HG03108 (cell line): ENCODE results near the gene PSD2.

Experiments
- ATAC-seq: cut with Tn5 transposase; IDR thresholded peaks from one replicate; pipeline ENCODE4 v1.9.1; 2021; ENCODE audit warnings: moderate library complexity; ENCODE audit not compliant: unreplicated experiment

The PSD2 gene

DNA sequence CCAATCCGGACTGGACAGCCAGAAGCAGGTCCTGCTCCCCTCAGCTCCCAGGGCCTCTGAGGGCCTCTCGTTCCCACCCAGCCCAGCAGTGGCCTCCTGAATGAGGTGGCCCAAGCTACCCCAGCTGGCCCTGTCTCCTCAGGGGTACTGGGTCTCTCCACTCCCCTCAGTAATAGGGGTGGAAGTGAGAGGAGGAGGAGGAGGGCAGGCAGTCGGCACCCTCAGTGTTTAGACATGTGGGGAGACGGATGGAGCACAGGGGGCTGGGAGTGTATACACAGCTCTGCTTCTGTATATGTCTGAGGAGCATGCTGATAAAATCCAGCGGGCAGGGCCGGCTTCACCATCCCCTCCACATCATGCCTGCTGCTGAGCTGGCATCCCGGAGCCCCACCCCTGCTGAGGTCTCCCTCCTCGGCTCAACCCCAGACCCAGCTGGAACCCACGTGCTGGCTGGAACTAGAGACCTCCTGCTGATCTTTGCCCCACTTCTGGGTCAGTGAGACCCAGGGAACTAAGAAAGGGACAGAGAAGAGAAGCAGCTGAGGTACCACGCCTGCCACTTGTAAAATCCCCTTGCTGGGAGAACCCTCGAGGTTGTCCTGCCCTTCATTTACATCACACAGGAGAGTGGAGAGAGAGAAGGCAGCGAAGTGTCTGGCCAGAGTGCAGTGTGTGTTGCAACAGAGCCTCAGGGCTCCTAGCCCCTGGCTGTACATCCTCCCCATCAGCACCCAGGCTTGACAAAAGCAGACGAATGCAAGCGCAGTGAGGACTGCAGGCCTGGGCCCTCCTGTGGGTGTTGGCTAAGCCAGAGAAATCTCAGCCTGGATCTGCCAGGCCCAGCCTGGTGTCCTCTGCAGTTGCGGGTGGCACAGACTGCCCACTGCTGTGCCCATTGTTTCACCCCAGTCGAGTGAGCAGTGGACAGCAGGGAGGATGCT lies 77.5 kb downstream of the PSD2 start:
- no peak for ATAC-seq

DNA sequence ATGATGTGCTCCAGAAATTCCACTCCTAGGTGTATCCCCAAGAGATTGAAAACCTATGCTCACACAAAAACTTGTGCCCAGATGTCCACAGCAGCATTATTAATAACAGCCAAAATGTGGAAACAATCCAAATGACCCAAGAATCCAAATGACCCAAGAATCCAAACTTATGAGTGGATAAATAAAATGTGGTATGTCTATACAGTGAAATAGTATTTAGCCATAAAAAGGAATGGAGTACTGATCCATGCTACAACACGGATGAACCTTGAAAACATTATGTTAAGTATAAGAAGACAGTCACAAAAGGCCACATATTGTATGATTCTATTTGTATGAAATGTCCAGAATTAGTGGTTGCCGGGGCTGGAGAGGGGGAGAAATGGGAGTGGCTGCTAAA lies 80.3 kb downstream of the PSD2 start:
- no peak for ATAC-seq

DNA sequence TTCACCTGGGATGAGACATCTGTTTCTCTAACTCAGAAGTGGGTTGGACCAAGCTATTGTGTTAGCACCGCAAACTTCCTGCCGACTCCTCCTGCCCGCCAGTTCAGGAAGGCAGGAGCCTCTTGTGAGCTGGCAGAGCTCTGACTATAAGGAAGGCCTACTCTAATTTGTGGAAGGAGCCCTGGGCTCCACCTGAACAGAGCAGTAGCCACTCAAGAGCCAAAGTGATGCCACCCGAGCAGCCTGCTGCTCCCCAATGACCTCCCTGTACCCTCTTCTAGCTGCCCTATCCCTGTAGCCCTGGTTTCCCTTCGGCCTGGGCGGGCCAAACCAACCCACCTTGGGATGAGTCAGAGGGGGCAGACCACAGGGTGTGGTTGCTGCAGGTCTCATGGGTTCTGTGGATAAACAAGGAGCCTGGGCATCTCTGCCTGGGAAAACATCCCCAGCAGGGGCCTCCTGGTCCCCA lies 81.6 kb downstream of the PSD2 start:
- ATAC-seq: no peak

DNA sequence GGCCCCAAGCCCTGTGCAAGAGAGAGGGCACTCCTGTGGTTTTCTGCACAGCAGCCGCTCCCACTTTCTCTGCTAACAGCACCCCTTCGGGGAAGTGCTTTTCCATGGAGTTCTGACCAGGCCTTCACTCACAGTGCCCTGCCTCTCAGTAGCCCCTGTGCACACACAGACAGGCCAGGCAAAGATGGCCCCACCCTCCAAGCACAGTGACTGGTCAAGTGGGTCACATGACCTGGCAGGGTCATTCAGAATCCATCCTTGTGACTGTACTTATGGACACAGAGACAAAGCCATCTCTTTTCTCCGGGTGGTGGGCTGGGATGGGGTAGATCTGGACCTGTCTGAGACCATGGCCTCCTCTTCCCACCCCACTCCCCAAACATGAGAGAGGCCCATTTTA lies 82.5 kb downstream of the PSD2 start:
- no peak for ATAC-seq

DNA sequence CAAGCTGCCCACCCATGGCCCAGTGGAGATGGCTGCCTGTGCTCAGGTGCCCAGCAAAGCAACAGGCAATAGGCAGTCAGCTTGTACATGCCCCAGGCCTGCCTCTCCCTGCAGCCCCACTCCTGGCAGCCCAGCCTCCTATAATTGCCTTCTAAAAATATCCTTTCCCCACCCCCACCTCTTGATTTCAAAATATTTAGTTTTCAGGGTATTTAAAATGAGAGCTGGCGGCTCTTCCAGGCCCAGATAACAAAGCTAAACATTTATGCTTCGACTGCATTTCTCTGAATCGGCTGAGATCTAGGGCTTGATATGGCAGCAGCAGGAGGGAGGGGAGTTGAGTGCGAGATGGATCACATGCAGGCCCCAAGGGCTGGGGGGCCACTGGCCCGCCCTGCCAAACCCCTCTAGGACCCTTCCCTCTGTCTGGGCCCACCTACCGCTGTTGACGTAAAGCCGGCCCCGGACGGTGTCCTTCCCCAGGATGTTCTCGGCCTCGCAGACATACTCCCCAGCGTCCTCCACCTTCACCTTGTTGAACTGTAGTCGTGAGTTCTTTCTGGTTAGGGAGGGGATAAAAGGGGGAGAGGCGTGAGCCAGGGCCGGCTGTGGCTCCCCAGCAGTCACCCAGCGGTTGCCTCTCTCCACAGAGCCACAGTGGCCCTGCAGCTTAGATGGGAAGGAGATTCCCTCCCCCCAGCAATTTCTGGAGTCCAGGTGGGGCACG lies 85.0 kb downstream of the PSD2 start:
- no peak for ATAC-seq

DNA sequence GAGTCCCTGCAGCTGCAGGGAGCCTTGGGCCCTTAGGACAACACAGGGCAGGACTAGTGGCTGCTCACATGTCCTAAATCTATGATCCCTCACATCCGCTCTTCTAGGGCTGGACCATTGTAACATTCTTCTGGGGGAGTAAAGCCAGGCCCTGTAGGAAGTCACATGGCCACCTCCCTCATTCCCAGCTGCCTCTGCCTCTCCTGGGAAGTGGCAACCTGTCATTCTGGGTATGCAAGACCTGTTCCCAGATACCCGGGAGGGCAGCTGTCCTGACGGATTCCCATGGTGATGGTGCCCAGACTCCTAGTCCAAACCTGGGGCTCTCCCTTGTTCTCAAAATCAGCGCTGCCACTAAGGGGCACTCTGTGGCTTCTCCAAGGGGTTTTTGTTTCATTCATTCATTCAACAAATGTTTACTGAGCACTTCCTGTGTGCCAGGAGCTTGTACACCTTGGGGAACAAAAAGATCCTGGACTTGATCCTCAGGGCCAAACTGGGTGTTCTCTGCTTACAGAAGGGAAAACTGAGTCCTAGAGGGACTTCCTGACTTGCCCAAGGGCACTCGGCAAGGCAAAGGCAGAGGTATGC lies 85.6 kb downstream of the PSD2 start:
- ATAC-seq: no peak

DNA sequence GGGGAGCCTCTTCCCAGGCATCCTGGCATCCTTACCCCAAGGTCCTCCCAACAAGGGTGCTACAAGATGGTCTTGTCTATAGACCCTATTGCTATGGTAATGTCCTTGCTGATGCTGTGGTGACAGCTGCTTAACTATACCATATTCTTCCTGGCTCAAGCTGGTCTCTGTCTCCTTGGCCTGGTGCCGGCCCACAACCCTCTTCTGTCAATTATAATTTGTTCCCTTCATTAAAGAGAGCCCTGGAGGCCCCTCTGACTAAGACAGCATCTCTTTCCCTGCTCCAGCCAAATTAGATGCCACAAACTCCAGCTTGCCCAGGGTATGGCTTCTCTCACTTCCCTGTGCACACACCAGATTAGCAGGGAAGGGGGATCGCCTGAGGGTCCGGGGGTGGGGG lies 86.7 kb downstream of the PSD2 start:
- ATAC-seq: no peak

DNA sequence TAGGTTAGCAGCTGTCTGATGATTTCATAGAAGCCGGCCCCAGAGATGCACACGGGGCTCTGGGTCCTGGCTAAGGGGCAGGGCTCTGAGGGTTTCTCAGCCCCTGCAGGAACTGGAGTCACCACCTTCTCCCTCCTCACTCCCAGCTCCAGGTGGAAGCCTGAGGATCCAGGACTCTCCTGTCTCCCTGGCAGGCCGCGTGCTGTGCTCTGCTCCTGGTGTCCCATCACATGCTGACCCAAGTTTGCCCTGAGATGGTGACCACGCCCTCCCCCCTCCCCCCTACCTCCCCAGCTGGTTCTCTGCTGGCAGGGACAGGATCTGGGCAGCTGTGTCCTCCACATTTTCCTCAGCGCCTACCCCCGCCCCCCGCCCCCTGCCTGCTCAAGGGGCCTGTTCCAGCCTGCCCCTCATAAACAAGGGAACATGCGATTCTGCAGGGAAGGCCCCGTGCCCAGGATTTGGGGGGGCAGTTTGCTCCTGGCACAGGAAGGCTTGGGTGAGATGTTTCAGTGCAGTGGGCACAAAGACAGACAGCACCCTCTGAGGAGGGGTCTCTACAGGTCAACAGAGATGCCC lies 87.4 kb downstream of the PSD2 start:
- no peak for ATAC-seq

DNA sequence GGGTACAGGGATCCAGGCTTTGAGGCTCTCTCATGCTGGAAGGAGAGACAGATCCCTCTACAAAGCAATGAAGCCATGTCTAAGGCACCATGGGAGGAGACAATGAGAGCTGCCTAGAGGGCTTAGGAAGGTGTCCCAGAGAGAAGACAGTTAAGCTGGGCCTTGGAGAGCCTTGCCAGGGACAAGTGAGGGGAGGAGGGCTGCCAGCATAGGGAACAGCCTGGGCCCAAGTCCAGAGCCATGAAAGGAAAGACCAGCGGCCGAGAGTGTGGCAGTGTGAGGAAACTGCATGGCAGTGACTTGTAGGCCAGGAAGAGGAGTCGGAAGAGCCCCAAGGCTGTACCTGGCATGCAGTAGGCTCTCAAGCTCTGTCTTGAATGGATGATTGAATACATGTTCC lies 88.5 kb downstream of the PSD2 start:
- ATAC-seq: no peak

DNA sequence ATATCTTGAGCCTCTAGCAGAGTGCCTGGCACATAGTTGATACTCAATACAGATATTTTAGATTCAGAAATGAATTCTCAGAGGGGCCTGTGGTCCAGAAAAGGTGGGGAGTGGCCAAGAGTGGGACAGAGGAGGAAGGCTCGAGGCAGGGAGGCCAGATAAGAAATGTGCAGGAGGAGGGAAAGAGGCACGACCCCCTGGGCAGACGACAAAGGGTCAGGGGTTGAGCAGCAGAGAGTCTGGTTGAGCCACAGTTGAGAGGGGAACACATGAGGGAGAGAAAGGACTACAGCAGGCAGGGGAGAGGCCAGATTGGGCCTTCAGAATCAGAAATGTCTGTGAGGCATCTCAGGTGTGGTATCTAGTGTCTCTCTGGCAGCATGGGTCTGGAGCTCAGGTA lies 89.1 kb downstream of the PSD2 start:
- ATAC-seq: no peak

DNA sequence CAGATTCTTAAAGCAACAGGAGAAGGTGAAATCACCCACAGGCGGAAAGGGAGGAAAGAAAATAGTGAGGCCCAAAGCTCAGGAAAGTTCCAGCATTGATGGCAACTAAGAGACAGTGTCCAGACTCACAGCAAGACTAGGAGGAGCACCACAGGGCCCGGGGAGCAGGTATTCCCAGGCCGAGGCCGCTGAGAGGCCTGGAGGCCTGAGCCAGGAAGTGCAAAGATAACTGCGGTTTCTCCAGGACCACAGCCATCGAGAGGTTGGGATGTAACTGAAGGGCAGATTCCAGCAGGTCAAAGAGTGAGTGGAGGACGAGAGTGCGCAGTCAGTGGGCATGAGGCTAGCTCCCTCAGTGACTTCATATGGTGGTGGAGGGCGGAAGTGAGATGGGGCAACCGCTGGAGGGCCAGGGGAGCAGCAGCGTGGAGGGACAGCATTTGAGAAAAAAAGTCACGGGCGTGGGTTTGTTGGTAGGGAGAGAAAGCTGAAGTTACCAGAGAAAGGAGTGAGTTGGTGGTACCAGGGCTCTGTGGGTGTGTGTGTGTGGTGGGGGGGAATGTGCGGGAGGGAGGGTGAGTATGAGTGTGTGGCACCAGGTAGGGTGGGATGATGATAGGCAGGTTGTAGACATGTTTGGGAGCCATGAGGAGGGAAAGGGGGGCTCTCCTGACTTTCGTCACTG lies 89.7 kb downstream of the PSD2 start:
- ATAC-seq: no peak

DNA sequence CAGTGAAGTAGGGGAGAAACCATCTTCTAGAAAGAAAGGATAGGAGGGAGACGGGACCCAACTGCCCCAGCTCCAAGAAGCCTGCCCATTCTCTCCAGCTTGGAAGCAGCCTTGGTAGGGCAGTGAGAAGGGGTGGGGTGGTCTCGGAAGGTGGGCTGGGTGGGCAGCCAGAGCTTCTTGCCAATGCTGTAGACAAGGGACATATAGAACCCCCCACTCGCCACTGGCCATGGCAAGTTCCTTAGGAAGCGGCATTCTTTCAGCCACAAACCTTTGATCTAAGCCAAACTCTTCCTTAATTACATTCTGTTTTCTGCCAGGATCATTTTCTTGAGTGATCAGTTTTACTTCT lies 90.2 kb downstream of the PSD2 start:
- no peak for ATAC-seq

DNA sequence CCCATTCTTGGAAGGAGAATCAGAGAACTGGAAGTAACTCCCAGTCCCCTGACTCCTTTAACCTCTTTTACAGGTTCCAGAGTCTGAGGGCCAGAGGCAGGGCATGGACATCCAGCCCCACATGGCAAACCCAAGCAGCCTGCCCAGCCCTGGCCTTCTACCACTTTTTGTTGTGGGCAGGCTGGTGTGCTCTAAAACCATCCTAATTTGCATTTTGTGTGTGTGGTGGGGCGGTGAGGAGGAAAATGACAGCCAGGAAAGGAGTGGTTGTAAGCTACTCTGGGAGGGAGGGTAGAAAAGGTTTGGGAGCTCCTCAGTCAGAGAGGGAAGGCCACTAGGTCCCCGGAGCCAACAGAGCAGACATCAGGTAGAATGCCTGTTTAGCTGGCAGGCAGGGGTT lies 90.6 kb downstream of the PSD2 start:
- no peak for ATAC-seq

DNA sequence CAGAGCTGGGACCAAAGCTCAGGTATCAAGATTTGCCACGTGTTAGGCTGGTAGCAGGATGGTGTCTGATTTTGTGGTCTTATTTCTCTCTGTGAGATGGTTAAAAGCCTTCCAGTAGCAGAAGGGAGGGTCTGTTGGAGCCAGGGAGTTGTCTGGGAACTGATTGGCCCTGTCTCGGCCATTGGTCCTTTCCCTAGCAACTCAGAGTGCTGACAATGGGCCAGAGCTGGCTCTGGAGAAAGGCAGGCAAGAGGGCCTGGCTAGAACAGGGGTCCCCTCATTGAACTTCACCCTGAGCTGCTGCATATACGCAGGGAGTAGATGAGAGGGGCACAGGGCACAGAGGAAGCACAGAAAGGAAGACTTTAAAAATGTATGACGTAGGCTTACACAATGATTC lies 92.8 kb downstream of the PSD2 start:
- ATAC-seq: no peak

DNA sequence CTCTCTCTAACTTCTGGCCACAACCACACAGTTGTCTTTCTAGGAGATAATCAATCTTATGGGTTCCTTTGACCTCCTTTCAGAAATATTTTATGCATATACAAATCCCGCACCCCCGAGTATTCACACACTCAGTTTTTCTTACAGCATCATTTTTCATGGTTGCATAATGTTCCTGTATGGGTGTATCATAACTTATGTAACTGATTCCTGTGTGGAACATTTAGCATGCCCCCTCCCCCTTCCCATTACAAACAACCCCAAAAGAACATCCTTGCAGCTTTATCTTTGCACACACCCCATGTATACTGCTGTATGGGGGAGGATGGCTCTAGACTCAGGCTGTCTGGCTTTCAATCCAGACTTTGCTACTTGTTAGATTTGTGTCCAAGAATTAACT lies 93.8 kb downstream of the PSD2 start:
- ATAC-seq: no peak

DNA sequence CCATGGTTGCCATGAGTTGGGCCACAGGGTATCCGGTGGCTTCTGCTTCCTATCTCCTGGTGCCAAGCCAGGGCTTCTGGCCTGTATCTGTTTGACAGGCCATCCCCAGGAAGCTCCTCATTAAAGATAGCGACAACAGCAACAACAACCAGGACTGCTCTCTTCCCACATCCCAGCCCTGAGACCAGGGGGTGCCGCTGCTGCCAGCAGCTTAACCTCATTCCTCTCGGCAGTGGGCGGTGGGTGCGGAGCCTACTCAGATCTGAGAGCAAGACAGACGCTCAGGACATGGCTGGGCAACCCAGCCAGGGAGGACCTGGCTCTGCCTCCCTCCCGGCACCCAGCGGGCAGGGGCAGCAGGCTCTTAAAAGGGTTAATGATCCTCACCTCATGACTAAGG lies 98.3 kb downstream of the PSD2 start:
- ATAC-seq: no peak
